Measurements from ENCODE around the gene SMG7.
A peak's percentile ranks its signal among the peaks of the same experiment; 100 is the strongest.

SMG7 gene

DNA sequence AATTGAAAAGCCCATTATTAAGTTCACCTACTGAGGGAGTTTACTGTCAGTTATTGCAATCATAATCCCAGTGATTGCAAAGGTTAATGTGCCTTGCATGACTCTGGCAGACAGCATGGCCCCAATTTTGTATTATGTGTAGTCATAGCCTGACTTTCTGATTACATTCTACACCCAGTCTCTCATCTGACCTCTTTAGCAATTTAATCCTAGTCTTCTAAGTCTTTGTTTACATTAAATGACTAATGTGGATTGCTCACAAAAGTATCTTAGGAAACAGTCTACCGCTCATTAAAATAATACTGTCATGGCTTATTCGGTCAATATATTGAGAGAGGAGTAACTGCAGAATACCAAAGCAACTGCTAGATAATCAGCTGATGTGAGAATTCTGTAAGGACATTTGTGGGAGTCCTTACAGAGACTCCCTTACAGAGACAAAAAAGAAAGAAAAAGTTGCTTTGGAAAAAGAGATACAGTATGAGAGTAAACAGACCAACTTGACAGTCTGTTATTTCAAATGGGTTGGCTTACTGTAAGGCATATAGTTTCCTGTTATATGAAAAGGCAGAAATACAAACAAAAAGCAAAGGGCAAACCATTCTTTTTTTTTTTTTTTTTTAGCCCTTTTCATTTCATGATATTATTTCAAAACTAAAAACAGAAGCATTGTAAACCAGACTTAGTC is 42.8 kb downstream of the SMG7 start:
- no peak for DNase-seq

DNA sequence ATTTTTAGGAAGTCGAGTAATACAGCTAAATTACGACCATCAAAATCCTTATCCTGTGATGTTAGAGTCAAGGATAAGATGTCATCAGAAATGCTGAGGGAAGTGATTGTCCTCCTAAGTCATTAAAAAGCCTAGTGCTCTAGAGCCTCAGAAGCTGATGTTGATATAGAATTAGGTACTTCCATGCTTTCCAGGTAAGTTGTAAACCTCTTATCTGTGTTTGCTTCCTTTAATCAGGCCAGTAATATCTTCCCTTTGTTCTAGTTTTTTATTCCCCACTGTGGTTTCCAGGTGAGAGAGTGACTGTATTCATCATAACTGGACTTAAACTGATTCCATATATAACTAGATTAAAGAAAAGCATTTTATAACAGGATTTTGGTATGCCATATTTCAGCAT is 44.4 kb downstream of the SMG7 start:
- DNase-seq = peak; percentile 50

- peak; percentile 88 to 90 for DNase-seq
Observed at GRCh38 chr1:183517401-183517800, 45.1 kb downstream of the SMG7 start.

DNA sequence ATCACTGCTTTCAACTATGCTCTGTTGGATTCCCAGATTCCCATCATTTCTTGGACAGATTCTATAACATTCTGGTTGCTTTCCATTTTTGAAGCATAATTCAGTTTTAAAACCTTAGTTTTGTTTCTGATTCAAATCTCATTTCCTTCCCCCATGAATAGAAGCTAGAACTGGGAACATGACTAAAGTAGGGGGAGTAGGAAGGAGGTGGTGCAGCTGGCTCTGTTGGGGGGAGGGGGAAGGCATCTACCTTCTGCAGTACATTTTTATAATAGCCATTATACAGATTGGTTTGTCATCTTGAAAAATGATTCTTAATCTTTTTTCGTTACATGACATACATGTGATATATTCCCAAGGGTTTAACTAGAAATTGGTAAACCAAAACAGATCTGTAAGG is 48.1 kb downstream of the SMG7 start:
- no peak for DNase-seq

DNA sequence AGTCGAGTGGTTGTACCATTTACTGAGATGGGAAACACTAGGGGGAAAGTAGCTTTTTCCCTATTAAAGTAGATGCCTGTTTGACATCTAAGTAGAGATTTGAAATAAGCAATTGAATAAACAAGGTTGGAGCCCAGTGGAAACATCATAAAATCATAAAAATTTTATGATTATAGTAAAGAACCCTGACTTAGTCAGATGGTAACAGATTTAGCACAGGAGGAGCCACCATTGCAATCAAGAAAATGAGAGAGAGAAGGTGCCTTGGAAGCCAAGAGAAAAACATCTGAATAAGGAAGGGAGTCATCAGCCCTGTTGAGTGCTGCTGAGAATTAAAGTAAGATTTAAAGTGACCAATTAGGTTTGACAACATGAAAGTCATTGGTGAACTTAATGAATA is 49.8 kb downstream of the SMG7 start:
- DNase-seq = no peak

DNA sequence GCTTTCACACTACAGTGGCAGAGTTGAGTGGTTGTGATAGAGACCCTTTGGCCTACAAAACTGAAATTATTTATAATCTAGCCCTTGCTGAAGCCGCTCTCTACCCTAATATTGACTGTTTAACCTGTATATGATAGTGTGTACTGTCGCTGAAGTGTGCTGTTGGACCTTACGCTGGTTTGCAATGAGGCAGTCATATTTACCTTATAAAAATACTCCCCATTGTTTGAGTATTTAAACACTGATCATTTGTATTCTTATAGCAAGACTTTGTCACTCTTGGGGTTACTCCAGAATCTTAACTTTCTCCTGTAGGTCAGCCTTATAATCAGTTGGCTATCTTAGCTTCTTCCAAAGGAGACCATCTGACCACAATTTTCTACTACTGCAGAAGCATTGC is 56.3 kb downstream of the SMG7 start:
- no peak for DNase-seq

- DNase-seq = peak; percentile 72 to 88
Observed at GRCh38 chr1:183533617-183534174, 61.4 kb downstream of the SMG7 start.

GRCh38 chr1:183537405-183537804 is 65.1 kb downstream of the SMG7 start:
- DNase-seq = no peak

DNA sequence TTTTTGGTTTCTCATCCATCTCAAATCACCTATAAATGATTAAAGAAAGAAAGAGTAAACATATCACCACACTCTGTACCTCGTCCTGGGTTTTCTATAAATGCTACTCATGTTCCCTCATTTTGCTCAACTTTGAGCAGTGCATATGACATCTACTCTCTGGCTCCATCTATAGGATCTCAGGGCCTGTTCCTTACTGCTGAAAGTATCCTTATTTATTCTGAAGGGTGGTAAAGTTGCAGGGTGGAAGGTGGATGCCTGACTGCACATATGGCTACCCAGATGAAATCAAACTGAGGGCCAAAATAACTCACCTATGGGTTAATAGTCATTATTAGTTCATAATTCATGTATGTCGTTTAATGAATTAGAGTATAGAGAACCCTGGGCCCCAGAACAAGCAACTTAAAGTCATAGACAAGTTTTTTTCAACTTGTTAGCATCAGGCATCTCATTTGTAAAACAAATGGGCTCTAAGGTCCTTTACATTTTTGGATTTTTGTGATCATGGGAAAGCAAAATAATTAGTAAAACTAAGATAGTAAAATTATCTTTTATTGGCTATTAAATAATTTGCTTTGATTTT is 71.4 kb downstream of the SMG7 start:
- peak; percentile 73 to 92 for DNase-seq

DNA sequence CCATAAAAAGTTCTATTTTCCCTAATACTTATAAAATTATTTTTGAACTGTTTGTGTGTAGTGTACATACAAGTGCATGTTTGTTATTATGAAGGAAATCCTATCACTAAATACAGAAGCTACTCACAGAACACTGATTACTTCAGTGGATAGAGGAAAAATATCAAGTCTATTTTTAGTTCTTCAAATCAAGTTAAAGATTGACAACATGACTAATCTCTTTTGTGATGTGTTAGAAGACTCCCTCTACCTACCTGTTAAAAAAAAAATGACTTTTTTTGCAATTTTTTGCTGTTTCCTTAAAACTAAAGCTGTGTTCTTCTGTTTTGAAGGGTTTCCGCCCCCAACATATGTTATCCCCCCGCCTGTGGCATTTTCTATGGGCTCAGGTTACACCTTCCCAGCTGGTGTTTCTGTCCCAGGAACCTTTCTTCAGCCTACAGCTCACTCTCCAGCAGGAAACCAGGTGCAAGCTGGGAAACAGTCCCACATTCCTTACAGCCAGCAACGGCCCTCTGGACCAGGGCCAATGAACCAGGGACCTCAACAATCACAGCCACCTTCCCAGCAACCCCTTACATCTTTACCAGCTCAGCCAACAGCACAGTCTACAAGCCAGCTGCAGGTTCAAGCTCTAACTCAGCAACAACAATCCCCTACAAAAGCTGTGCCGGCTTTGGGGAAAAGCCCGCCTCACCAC is 72.4 kb downstream of the SMG7 start:
- no peak for DNase-seq

- no peak for DNase-seq
Observed at GRCh38 chr1:183546427-183546826, 74.1 kb downstream of the SMG7 start.

DNA sequence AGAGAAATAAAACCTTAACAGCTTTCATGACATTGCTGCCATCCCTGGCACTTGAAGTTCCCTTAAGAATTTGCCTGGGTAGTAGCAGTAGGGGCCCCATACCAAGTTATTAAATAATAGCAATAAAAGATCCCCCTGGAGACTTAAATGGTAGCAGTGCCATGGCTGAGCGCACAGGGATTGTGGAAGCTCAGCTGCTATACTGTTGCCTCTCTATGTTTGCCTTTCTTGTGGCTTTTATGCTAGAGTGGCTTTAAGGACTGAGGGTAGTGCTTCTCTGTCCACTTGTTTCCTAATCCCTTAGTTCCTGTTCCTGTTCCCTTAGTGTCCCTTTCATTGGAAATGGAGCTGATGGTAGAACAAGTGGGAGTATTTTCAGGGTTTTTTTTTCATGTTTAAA is 75.8 kb downstream of the SMG7 start:
- peak; percentile 89 to 91 for DNase-seq

DNA sequence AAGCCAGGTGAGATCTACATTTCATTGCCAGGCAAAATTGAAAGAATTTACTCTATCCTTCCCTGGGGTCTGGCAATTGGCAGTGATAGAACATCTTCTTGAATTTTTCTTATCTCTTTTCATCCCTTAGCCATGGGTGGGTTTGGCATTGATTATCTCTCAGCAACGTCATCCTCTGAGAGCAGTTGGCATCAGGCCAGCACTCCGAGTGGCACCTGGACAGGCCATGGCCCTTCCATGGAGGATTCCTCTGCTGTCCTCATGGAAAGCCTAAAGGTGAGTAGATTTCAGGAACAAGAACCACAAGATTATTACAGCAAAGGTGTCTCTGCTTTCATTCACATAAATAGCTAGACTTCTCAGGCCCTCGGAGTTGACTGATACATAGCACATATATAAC is 78.6 kb downstream of the SMG7 start:
- DNase-seq = no peak

DNA sequence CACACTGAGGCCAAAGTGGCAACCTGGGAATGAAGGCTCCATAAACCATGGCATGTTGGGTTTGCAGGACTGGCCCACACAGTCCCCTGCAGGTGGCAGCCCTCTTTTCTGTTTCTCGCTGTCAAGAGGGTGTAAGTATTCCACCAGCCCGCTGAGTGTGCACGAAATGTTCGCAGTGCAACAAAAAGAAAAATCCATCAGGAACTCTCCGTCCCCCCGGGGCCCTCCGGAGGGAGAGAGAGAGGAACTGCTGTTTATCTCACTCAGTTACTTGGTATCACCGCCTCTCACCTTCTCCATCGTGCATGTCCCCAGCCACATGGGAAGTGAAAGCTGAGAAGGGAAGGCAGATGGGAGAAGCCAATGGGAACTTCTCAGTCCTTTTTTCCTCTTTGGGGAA is 79.6 kb downstream of the SMG7 start:
- no peak for DNase-seq

DNA sequence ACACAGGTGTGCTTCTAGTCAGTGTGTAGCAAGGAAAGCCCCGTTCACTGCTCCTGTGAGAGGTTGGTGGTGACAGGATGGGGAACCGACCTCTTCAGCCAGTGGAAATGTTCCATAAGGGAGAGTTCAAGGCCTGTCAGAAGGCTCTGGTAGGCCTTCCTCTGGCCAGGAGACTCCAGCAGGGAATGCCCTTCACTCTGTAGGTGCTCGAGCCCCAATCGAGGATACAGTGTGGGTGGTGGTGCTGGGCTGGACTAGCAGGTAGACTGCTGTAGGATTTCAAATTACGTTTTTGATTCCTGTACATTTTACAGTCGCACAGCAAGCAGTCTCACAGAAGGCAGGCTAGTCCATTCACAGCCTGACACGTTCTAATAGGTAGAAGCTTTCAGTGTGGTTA is 80.1 kb downstream of the SMG7 start:
- no peak for DNase-seq

DNA sequence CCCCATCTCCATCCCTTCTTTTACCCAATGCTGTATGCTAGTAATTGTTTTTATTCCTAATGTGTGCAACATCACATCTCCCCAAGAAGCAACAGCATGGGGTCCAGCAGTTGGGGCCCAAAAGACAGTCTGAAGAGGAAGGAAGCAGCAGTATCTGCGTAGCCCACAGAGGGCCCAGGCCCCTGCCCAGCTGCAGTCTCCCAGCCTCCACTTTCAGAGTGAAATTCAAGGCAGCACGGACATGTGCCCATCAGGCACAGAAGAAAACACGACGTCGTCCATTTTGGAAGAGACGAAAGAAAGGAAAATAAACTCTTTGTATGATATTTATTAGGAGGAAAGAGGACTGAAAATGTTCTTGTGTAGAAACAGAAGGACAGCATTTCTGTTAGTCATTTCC is 80.6 kb downstream of the SMG7 start:
- DNase-seq = no peak

GRCh38 chr1:183553331-183553730 is 81.0 kb downstream of the SMG7 start:
- no peak for DNase-seq

- no peak for DNase-seq
Observed at GRCh38 chr1:183553764-183554163, 81.5 kb downstream of the SMG7 start.

DNA sequence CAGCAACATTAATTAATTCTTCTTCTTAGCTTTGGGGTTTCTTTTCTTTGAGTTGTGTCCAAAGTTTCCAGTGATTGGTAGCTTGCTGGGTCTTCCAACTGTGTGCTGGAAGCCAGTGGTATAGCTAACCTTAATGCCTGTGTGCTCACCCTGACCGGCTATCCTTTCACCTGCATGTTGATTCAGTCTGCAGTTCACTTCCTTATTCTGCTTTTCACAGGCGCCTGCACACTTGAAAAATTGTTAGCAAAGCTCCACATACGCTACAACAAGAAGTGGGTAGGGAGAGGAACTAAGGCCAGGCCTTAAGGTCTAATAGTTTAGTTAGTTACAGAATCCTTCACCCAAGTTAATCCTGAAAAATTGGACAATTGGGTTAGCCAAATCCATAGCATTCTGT is 82.3 kb downstream of the SMG7 start:
- DNase-seq = no peak

GRCh38 chr1:183559061-183559460 is 86.8 kb downstream of the SMG7 start:
- no peak for DNase-seq

- no peak for DNase-seq
Observed at GRCh38 chr1:183562701-183563100, 90.4 kb downstream of the SMG7 start.

DNA sequence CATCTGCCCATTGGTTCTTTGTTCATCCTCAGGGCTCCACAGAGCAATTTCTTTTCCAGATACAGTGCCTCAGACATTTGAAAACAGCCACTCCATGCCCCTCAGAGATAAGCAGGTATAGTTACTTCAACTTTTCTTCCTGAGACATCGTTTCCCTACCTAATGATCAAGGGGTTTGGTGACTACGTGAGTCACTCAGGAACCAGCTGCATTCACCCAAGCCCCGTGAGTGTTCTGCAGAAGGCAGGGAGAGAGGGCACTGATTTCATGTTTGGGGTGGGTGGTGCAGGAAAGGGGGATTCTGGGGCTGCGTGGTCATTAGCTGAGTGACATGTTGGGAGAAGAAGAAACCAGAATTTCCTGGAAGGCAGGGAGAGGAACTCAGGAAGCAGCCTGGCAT is 93.0 kb downstream of the SMG7 start:
- DNase-seq = no peak

DNA sequence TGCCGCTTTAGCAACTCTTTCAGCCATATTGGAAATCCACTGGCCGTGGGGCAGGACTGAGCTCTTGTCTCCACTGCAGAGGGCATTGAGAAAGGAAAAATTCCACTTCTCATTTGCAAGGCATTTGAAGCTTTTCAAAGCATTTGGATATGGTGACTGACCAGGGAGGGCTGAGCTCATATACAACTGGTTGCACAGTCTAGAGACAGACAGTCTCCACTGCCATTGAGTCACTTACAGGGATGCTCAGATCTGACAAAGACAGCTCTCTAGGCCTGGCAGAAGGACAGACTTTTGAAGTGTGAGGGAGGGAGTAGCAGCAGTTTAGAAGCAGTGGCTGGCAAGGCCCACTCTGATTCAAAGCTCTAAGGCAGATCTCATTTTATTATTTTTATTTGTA is 93.7 kb downstream of the SMG7 start:
- DNase-seq = no peak

GRCh38 chr1:183567584-183567983 is 95.3 kb downstream of the SMG7 start:
- DNase-seq = no peak
